Calu3 (cell line): Measurements from ENCODE around the gene PPM1B. TPM values are rescaled to one million over a fixed set of nuclear protein-coding genes. Genes with fewer than 3 reads are reported as not detected.

Source experiments
- BruUV-seq: library from RNA; stranded (reverse); fragments of 400-500 nt; replicated peaks from 2 replicates; lab custom pipeline; 2021; lab: Mats Ljungman, UMichigan
- CTCF ChIA-PET: fragments of 300-600 bp; sonication (Branson Sonifier 250); formaldehyde crosslinking; loops from one replicate; lab custom pipeline; 2022; ENCODE audit warnings: antibody characterized with exemption; lab: Charles Lee
- DNase-seq: peaks from one replicate; pipeline ENCODE4 v3.0.0; 2022
- H3K27ac Mint-ChIP-seq: one replicate; pipeline ENCODE4 v1.8.0; 2022; ENCODE audit warnings: mixed read lengths; ENCODE audit not compliant: unreplicated experiment
- H3K27me3 Mint-ChIP-seq: one replicate; pipeline ENCODE4 v1.8.0; 2022; ENCODE audit warnings: mixed read lengths; ENCODE audit not compliant: unreplicated experiment
- H3K36me3 Mint-ChIP-seq: one replicate; pipeline ENCODE4 v1.8.0; 2022; ENCODE audit warnings: mild to moderate bottlenecking, moderate library complexity, mixed read lengths; ENCODE audit not compliant: insufficient read depth, unreplicated experiment
- H3K4me1 Mint-ChIP-seq: one replicate; pipeline ENCODE4 v1.8.0; 2022; ENCODE audit warnings: mild to moderate bottlenecking, low read depth, mixed read lengths; ENCODE audit not compliant: unreplicated experiment
- H3K4me3 Mint-ChIP-seq: one replicate; pipeline ENCODE4 v1.8.0; 2022; ENCODE audit warnings: mild to moderate bottlenecking, low read depth, moderate library complexity, mixed read lengths; ENCODE audit not compliant: unreplicated experiment
- H3K9me3 Mint-ChIP-seq: one replicate; pipeline ENCODE4 v1.8.0; 2022; ENCODE audit warnings: low read depth, mixed read lengths; ENCODE audit not compliant: unreplicated experiment
- intact Hi-C: fragments of 100-400 bp; cut with micrococcal nuclease; formaldehyde crosslinking; loops from one replicate; pipeline ENCODE4 v1.10.0; 2022; ENCODE audit not compliant: unreplicated experiment
- total RNA-seq: library from RNA; stranded (reverse); gene quantifications from 2 replicates; pipeline ENCODE4 v1.2.3, GENCODE V29; 2022
- TF ChIP-seq, protein P1 (sequence below): fragments of 200-600 bp; IDR thresholded peaks from one replicate; pipeline ENCODE4 v1.8.0; 2022; ENCODE audit warnings: antibody characterized with exemption; ENCODE audit not compliant: unreplicated experiment

Gene PPM1B
- total RNA-seq, 1 experiment from 2014 or later = 73.4 TPM

DNA sequence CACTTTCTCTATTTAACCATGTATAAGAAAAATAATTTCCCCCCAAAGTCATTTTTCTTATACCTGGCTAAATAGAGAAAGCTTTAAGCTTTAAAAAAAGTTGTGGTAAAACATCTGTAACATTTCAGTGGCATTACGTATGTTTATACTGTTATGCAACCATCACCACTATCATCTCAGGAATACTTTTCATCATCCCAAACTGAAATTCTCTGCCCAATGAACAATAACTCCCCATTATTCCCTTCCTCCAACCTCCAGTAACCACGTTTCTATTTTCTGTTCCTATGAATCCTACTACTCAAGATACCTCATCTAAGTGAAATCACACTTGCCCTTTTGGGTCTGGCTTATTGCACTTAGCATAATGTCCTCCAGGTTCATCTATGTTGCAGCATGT lies 104.9 kb downstream of the PPM1B start:
- TF ChIP-seq, protein P1, sequence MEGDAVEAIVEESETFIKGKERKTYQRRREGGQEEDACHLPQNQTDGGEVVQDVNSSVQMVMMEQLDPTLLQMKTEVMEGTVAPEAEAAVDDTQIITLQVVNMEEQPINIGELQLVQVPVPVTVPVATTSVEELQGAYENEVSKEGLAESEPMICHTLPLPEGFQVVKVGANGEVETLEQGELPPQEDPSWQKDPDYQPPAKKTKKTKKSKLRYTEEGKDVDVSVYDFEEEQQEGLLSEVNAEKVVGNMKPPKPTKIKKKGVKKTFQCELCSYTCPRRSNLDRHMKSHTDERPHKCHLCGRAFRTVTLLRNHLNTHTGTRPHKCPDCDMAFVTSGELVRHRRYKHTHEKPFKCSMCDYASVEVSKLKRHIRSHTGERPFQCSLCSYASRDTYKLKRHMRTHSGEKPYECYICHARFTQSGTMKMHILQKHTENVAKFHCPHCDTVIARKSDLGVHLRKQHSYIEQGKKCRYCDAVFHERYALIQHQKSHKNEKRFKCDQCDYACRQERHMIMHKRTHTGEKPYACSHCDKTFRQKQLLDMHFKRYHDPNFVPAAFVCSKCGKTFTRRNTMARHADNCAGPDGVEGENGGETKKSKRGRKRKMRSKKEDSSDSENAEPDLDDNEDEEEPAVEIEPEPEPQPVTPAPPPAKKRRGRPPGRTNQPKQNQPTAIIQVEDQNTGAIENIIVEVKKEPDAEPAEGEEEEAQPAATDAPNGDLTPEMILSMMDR = no peak
- H3K27ac Mint-ChIP-seq = no peak overlapping the region
- intact Hi-C loops = no loop called here
- no TSS peak for BruUV-seq
- H3K36me3 Mint-ChIP-seq = peaks cover 15% of the 10 kb centered on the region
- H3K4me3 Mint-ChIP-seq = no peak overlapping the region
- H3K9me3 Mint-ChIP-seq = peaks cover 6% of the 10 kb centered on the region
- peaks cover 61% of the 10 kb centered on the region for H3K4me1 Mint-ChIP-seq
- H3K27me3 Mint-ChIP-seq = no peaks in the 10 kb centered on the region
- CTCF ChIA-PET = interaction anchor here (0.7 kb wide), 1 partner anchor 337 kb away, joined by 6 read pairs; no protein-coding TSS in a partner anchor
- no peak for DNase-seq

DNA sequence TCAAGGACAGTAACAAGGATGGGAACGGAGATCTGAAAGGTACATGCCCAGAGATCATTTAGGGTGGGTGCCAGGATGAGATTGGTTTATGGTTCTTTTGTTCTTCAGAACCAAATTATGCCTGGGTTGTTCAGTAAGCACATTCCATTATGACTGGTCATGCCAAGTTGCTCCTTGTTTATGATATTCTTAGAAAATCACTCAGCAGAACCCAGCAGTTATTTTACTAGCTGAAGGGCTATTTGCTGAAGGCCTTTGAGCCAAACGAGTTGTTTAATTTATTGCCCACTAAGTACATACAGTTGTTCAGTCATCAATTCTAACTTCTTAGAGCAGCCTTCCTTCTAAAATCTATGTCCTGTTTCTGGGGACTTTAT lies 107.2 kb downstream of the PPM1B start:
- DNase-seq = no peak
- H3K4me1 Mint-ChIP-seq = peaks cover 49% of the 10 kb centered on the region
- H3K27ac Mint-ChIP-seq = peak overlapping the region; percentile 22
- intact Hi-C loops = loop anchor here (2.0 kb wide), 1 partner anchor 15 kb away; no protein-coding TSS in a partner anchor
- peaks cover 20% of the 10 kb centered on the region for H3K36me3 Mint-ChIP-seq
- CTCF ChIA-PET = interaction anchor here (0.5 to 3.4 kb wide), 4 partner anchors 16 to 29 kb away, joined by 3 to 17 read pairs (median 4); no protein-coding TSS in a partner anchor
- TF ChIP-seq, protein P1 = no peak
- H3K9me3 Mint-ChIP-seq = no peaks in the 10 kb centered on the region
- peak overlapping the region; percentile 65 for H3K4me3 Mint-ChIP-seq
- BruUV-seq = no TSS peak
- no peaks in the 10 kb centered on the region for H3K27me3 Mint-ChIP-seq

GRCh38 chr2:44277541-44277940 lies 108.9 kb downstream of the PPM1B start:
- peaks cover 40% of the 10 kb centered on the region for H3K4me1 Mint-ChIP-seq
- H3K27ac Mint-ChIP-seq = peak overlapping the region; percentile 64
- CTCF ChIA-PET = interaction anchor here (3.4 kb wide), 1 partner anchor 14 kb away, joined by 17 read pairs; no protein-coding TSS in a partner anchor

DNA sequence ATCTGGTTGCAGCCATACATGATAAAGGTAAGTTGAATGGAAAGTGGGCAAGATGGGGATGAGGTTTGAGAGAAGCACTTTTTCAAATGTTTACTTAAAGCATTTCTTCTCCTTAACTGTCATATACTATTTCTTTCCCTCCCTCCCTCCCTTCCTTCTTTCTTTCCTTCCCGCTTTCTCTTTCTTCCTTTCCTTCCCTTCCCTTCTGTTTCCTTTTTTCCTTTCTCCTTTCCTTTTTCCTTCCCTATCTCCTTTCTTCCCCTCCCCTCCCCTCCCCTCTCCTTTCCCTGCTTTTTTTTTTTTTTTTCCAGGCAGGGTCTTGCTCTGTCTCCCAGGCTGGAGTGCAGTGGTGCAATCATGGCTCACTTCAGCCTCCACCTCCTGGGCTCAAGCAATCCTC lies 112.2 kb downstream of the PPM1B start:
- DNase-seq = no peak
- Mint-ChIP-seq H3K4me1 (peaks cover 30% of the 10 kb centered on the region), H3K36me3 (peaks cover 22% of the 10 kb centered on the region), H3K4me3 (no peak overlapping the region), H3K27ac (no peak overlapping the region), H3K27me3 (no peaks in the 10 kb centered on the region), H3K9me3 (no peaks in the 10 kb centered on the region)
- TF ChIP-seq, protein P1 = no peak
- intact Hi-C loops = no loop called here
- no TSS peak for BruUV-seq
- CTCF ChIA-PET = interaction anchor here (1.0 kb wide), 1 partner anchor 10 kb away, joined by 3 read pairs; no protein-coding TSS in a partner anchor

More at GRCh38 chr2:44277541-44277940, 108.9 kb downstream of the PPM1B start:
- H3K36me3 Mint-ChIP-seq = peaks cover 20% of the 10 kb centered on the region
- intact Hi-C loops = loop anchor here (2.0 kb wide), 1 partner anchor 13 kb away; no protein-coding TSS in a partner anchor
- no peaks in the 10 kb centered on the region for H3K27me3 Mint-ChIP-seq
- no peak for DNase-seq
- TF ChIP-seq, protein P1 = no peak
- no peaks in the 10 kb centered on the region for H3K9me3 Mint-ChIP-seq
- no TSS peak for BruUV-seq
- H3K4me3 Mint-ChIP-seq = peak overlapping the region; percentile 44

Other genes with a start within 250 kb of the PPM1B start
- 120 and 135 TPM in 2 replicates for gene LRPPRC, start 172.9 kb upstream of the PPM1B start, total RNA-seq
- 7.5 and 10.5 TPM in 2 replicates for gene SLC3A1, start 106.6 kb downstream of the PPM1B start, total RNA-seq
- 43.0 and 43.4 TPM in 2 replicates for gene PREPL, start 192.6 kb downstream of the PPM1B start, total RNA-seq
- gene CAMKMT, start 193.1 kb downstream of the PPM1B start, total RNA-seq = 20.6 and 25.2 TPM in 2 replicates